ENCODE results near the gene TOM1L2.

TOM1L2 gene

DNA sequence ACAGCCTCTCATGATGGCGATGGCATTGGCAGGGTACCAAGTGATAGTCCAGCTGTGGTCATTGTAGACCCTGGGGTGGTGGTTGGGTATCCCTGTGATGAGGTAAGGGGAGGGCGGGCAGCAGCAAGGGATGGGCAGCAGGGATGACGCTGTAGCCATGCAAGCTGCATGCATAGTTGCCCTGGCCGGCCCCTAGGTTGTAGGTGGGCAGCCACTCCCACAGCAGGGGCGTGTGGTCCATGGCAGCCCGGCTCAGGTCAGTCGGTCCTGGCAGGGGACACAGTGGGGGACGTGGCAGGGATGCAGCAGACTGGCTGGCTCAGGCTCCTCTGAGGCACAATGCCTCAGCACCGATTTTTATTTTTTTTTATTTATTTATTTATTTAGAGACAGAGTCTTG lies 9.1 kb upstream of the TOM1L2 start:
- TF ChIP-seq, protein P1, sequence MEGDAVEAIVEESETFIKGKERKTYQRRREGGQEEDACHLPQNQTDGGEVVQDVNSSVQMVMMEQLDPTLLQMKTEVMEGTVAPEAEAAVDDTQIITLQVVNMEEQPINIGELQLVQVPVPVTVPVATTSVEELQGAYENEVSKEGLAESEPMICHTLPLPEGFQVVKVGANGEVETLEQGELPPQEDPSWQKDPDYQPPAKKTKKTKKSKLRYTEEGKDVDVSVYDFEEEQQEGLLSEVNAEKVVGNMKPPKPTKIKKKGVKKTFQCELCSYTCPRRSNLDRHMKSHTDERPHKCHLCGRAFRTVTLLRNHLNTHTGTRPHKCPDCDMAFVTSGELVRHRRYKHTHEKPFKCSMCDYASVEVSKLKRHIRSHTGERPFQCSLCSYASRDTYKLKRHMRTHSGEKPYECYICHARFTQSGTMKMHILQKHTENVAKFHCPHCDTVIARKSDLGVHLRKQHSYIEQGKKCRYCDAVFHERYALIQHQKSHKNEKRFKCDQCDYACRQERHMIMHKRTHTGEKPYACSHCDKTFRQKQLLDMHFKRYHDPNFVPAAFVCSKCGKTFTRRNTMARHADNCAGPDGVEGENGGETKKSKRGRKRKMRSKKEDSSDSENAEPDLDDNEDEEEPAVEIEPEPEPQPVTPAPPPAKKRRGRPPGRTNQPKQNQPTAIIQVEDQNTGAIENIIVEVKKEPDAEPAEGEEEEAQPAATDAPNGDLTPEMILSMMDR (conservative IDR thresholded peaks at IDR 0.05; ENCODE audit: low read depth), result no peak

DNA sequence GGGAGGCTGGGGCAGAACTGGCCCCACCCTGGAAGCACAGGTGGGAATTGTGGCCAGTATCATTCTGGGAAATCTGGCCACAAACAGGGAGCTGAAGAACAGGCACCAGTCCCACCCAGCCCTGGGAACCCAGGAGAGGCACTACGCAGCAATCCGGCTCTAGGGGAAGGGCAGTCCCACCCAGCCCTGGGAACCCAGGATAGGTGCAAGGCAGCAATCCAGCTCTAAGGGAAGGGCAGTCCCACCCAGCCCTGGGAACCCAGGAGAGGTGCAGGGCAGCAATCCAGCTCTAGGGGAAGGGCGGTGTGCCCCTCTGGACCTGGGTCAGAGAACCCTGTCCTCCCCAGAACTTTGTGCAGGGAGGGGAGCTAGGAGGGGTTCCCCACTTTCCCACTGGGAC lies 7.6 kb upstream of the TOM1L2 start:
- H3K27ac ChIP-seq, result peak overlapping the region; percentile 32
- TF ChIP-seq, protein P1 (conservative IDR thresholded peaks at IDR 0.05; ENCODE audit: low read depth), result no peak
- CTCF ChIA-PET, result no interaction called here
- DNase-seq (ENCODE audit: low spot score), result no peak
- POLR2A ChIA-PET (ENCODE audit: low non-redundant PET), result no interaction called here

More for the DNA sequence above, 9.1 kb upstream of the TOM1L2 start:
- no peak for DNase-seq (ENCODE audit: low spot score)
- POLR2A ChIA-PET (ENCODE audit: low non-redundant PET), result no interaction called here
- no peak overlapping the region; the same call in 1 of the 2 replicates for H3K27ac ChIP-seq
- CTCF ChIA-PET, result interaction anchor here (0.6 kb wide), 1 partner anchor 1485 kb away, joined by 3 read pairs; no protein-coding TSS in a partner anchor

DNA sequence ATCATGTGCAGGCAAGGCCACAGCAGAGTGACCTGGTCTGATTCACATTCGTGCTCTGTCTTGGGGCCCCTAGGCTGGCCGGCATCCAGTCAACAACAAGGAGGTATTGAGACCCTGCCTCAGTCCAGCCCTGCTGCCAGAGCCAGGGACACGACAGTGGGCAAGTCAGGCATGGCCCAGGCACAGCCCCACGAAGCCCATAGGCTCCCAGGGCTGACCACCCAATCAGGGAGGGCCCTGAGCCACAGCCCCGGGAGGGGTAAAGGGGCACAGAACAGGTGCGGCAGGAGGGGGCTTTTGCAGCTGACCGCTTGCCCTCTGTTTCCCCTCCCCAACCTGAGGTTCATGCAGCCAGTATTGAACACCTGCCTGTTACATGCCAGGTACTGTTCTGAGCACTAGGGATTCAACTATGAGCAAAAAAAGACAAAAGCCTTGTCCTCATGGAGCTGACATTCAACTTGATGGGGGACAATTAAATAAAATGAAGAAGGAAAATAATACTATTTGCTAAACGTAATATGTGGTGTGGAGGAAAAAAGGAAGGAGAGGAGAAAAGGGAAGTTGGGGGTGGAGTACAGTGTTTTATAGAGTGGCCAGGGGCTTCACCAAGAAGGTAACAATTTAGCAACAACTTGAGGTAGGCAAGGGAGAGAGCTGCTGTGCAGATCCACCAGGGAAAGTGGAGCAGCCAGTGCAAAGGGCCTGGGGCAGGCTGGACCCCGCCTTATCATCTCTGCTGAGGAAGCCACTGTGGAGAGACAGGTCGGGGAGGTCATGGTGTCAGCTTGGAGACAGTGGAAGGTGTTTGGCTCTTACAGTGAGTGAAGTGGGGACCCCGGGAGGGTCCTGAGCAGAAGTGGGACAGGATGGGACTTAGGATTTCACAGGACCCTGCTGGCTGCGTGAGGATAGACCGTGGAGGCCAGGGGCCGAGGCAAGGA lies 6.6 kb upstream of the TOM1L2 start:
- peak overlapping the region; percentile 32 for H3K27ac ChIP-seq
- POLR2A ChIA-PET (ENCODE audit: low non-redundant PET), result no interaction called here
- TF ChIP-seq, protein P1 (conservative IDR thresholded peaks at IDR 0.05; ENCODE audit: low read depth), result no peak
- no peak for DNase-seq (ENCODE audit: low spot score)
- CTCF ChIA-PET, result no interaction called here

DNA sequence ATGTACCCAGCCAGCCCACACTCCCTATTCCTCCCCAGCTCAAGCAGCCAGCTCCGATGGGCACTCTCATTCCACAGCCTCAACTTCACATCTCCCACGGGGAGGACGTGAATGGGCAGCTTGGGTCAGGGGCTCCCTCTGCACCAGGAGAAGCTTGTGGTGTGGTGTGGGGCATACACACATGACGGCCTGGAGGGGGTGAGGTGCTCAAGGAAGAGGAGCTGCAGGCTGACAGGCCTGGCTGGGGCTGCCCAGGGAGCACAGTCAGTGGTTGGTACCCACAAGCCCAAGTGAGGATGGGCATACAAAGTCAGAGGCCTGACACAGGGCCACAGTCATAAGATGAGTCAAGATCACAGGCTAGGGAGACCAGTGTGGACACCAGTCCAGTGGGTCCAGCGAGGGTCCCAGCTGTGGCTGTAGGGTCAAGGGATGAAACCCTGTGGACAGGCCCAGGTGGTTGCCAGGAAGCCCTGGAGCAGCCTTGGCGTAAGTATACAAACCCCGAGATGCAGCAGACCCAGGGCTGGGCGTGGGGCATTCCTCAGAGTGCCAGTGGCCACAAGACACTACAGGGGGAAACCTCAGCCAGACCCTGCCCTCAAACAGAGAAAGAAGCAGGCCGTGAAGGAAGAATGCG lies 4.9 kb upstream of the TOM1L2 start:
- POLR2A ChIA-PET (ENCODE audit: low non-redundant PET), result no interaction called here
- no peak for DNase-seq (ENCODE audit: low spot score)
- TF ChIP-seq, protein P1 (conservative IDR thresholded peaks at IDR 0.05; ENCODE audit: low read depth), result no peak
- 0 out of 2 replicates have a peak overlapping the region, but pooled peaks have one; percentile 5 for H3K27ac ChIP-seq
- CTCF ChIA-PET, result interaction anchor here (0.7 kb wide), 1 partner anchor 110 kb away, joined by 3 read pairs; no protein-coding TSS in a partner anchor

DNA sequence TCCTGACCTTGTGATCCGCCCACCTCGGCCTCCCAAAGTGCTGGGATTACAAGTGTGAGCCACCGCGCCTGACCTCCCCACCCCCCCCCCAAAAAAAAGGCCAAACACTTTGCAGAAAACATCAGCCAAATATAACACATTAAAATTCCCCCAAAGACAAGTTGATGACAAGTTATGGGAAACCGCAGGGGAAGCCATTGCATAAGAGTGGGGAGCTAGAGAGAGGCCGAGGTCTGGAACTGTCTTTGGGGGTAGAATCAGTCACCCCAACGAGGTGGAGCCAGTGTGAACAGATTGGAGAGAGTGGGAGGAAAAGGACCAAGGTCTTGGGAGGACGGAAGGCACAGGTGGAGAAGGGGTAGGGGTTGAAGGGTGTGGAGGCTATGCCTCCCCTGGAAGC lies 3.2 kb upstream of the TOM1L2 start:
- TF ChIP-seq, protein P1 (conservative IDR thresholded peaks at IDR 0.05; ENCODE audit: low read depth), result no peak
- H3K27ac ChIP-seq, result no peak overlapping the region
- POLR2A ChIA-PET (ENCODE audit: low non-redundant PET), result interaction anchor here (0.6 kb wide), 1 partner anchor 13 kb away, joined by 4 read pairs; no protein-coding TSS in a partner anchor

DNA sequence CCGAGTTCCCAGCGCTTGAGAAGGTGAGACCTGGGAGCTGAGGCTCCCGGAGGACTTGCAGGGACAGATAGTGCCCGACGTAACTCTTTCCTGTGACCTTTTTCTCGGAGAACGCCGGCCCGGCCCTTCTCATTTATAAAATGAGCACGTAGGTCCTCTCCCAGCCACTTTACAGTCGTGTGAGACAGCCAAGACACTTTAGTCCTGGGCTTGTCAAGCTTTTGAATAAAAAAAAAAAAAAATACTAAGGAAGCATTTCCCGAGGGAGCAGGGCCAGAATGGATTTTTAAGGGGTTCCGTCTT lies 703 bp upstream of the TOM1L2 start:
- ChIA-PET POLR2A (ENCODE audit: low non-redundant PET) (interaction anchor here (1.6 kb wide), 1 partner anchor 136 kb away, joined by 3 read pairs; the partner anchor contains the start of gene SREBF1), CTCF (interaction anchor here (0.8 to 0.9 kb wide), 2 partner anchors 60 to 113 kb away, joined by 4 to 6 read pairs; no protein-coding TSS in a partner anchor)
- TF ChIP-seq, protein P1 (conservative IDR thresholded peaks at IDR 0.05; ENCODE audit: low read depth), result no peak
- no peak for DNase-seq (ENCODE audit: low spot score)
- no peak overlapping the region for H3K27ac ChIP-seq

More for the DNA sequence above, 3.2 kb upstream of the TOM1L2 start:
- CTCF ChIA-PET, result no interaction called here
- no peak for DNase-seq (ENCODE audit: low spot score)
